SH-SY5Y (cell line): ENCODE data around the gene SLC6A11.

Experiments
- GATA2 ChIP-seq: IDR thresholded peaks from 2 replicates; pipeline ENCODE4 v1.6.1; 2011; ENCODE audit warnings: mild to moderate bottlenecking, low read depth, low read length
- GATA3 ChIP-seq: IDR thresholded peaks from 2 replicates; pipeline ENCODE4 v1.6.1; 2011; ENCODE audit warnings: low read depth, mild to moderate bottlenecking, low read length, moderate library complexity

GRCh38 chr3:10808974-10809373, 7.1 kb upstream of the SLC6A11 start:
- TF ChIP-seq GATA2 = no peak
- TF ChIP-seq GATA3 = no peak
